NCI-H748 (cell line): ENCODE measurements around the gene ANKRD63.

Experiments
- DNase-seq: peaks from one replicate; lab custom pipeline; 2025; ENCODE audit not compliant: unreplicated experiment; lab: John Stamatoyannopoulos, UW

ANKRD63 gene, protein sequence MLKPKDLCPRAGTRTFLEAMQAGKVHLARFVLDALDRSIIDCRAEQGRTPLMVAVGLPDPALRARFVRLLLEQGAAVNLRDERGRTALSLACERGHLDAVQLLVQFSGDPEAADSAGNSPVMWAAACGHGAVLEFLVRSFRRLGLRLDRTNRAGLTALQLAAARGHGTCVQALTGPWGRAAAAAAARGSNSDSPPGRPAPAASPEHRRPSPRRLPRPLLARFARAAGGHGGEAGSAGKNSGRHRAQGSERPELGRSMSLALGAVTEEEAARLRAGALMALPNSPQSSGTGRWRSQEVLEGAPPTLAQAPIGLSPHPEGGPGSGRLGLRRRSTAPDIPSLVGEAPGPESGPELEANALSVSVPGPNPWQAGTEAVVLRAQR

DNA sequence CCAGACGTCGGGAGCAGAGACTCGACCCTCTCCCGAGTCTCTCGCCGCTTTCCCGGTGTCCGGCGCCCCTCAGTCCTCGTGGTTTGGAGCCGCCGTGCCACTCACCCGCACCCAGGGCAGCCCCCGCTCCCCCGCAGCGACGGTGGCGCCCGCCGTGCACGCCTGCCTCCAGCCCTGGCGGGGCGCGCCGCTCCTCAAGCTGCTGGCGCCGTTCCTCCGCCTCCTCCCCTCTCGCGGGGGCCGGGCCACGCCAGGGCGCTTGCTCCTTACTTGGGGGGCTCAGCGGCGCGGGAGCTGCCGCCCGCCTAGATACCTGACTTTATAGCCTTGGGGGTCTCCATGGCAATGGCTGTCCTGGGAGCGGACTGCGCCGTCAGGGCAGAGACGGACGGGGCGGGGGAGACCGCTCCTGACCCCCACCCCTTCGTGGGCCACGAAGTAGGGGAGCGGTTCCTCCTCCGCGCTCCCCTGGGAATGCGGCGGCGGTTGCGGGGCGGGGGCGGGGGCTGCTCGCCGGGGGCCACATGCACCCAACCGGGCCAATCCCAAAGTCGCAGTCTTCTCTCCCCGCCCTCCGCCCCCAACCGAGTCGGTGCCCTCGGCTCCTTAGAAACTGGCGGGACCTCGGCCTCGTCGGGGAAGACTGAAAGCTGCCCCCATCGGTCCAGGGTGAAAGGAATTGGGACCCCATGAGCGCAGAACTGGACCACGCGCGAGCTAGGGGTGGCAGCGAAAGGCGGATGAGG, at the start of gene ANKRD63:
ANKRD63 (minus strand) TSS at position 196 of the 746 bp plus-strand sequence. CDS start 478 bp downstream, outside the sequence.
- peak; percentile 32 for DNase-seq

DNA sequence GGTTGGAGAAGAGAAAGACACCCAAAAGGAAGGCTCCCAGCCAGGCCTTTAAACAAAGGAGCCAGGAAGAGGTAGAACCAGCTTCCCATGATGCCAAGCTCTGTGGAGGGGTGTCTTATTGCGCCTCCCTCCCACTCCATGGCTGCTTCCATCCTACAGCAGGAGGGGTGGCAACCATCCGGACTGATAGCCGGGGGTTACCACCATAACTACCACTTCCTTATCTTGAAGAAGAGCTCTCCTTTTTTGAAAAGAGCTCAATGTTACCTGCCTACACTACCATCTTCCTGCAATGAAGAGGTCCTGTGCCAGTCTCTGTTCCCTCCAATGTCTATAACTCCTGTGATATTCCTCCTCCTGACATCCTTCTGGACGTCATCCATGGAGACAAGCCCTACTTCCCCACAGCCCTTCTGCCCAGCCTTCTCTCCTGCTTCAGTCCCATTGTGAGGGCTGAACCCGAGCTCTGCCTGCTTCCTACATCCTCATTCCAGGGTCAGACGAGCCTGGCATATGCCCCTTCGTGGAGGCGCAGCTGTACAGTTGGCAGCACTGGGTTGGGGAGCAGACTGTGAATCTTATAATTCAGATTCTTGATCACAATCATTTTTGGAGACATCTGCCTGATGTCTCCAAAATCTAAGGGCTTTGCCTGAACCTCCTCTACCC, 49.4 kb upstream of the ANKRD63 start:
- no peak for DNase-seq

- DNase-seq: no peak
Measured at GRCh38 chr15:40331637-40332036, 48.8 kb upstream of the ANKRD63 start.

- DNase-seq: no peak
Measured at GRCh38 chr15:40331026-40331425, 48.2 kb upstream of the ANKRD63 start.

- no peak for DNase-seq
Measured at GRCh38 chr15:40330368-40330836, 47.5 kb upstream of the ANKRD63 start.

- DNase-seq: no peak
Measured at GRCh38 chr15:40329804-40330203, 46.9 kb upstream of the ANKRD63 start.

- no peak for DNase-seq
Measured at GRCh38 chr15:40328751-40329150, 45.9 kb upstream of the ANKRD63 start.

- DNase-seq: no peak
Measured at GRCh38 chr15:40328176-40328575, 45.3 kb upstream of the ANKRD63 start.

DNA sequence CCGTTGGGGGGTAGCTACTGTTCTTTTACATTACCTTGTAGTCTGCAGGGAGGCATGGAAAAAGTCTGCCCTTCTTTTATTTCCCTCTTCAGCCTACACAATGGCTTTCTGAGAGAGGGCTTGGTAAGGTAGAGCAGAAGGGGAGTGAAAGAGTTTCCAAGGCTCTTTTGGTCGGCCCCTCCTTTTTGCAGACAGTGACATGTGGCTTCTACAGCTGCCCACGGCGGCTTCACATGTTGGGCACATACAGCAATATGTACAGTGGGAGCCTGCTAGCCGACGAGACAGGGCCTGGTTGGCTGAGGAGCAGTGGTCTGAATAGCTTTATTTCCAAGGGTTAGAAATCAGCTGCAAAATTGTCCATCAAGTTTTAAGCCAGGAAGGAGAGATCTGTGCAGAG, 44.6 kb upstream of the ANKRD63 start:
- DNase-seq: no peak

DNA sequence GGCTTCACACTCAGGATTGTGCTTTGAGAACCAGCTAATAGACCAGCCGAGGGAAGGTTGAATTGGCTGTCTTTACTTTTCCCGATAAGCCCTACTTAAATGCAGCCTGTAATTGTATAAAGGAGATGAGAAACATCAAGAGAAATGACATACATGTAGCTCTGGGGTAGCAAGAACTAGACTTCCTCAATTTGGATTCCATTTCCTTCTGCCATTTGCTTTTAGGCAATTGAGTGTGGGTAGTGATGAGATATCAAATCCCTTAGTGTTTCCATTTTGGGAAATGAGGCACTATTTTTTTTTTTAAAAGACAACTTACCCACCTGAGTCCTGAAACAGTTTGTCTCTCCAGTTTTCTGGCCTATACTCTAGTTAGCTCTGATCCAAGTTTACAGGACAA, 42.8 kb upstream of the ANKRD63 start:
- no peak for DNase-seq

- DNase-seq: no peak
Measured at GRCh38 chr15:40325188-40325587, 42.3 kb upstream of the ANKRD63 start.

DNA sequence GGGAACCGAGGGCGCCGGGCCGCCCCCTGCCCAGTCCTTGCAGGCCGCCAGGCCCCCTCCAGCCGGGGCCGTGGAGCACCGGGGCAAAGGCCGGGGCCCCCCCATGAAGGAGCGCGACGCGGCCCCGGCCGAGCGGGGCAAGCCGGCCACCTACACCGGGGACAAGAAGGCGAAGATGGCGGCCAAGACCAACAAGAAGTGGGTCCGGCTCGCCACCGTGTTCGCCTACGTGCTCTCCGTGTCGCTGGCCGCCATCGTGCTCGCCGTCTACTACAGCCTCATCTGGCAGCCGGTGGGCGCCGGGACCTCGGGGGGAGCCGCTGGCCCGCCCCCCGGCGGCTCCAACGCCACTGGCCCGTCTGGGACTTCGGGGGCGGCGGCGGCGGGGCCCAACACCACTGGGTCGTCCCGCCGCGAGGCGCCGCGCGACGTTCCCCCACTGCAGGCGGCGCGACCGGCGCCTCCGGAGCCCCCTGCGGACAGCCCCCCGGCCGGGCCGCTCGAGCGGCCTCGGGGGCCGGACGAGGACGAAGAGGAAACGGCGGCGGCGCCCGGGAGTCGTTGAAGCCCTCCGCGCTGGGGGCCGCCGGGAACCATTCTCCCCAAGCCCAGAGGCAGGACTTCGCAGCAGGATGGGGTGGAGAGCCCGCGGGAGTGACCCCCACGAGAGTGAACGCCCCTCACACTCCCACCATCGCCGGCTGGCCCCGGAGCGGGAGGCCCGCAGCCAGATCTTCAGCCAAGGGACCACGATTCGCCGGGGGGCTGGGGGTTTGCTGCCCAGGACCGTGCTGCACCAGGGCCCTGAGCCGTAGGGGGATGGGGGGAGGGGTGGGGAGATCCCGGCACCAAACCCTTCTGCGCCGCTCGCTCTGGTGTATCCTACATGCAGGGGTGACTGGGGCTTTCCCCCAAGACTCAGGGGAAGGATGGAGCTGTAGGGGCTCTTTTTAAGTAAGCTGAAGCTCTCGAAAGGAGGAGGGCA, 41.4 kb upstream of the ANKRD63 start:
- DNase-seq: peak; percentile 33

DNA sequence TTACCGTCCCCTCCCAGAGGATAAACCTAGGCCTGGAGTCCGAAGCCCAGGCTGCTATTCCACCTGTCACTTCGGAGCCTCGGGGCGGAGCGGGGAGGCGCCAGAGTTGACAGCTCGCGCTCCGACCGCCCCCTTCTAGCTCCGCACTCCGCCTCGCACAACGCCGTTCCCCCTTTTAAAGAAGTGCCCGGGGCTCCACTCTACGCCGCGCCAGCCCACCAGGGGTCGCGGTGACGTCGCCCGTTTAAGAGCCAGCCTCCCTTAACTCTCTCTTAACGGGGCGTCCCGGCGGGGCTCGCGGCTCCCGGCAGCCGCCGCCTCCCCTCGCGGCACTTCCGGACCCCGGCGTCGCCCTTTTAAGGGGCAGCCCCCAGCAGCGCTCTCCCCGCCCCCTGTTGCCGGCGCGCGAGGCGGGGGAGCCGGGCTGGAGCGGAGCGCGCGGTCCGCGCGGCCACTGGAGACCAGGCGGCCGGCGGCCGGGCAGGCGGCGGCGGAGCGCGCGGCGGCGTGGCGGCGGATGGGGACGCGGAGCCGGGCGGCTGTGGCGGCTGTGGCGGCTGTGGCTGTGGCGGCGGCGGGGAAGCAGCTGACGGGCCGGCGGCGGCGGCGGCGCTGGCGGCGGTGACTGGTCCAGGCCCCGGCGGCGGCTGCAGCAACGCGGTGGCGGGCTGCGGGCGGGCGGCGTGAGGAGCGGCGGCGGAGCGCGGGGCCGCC, 40.5 kb upstream of the ANKRD63 start, which contains the start of gene INAFM2:
INAFM2 (plus strand) TSS at position 454 of the 714 bp plus-strand sequence. CDS start 364 bp downstream, outside the sequence.
- DNase-seq: peak; percentile 92

- DNase-seq: peak; percentile 14
Measured at GRCh38 chr15:40322531-40323238, 39.8 kb upstream of the ANKRD63 start.

DNA sequence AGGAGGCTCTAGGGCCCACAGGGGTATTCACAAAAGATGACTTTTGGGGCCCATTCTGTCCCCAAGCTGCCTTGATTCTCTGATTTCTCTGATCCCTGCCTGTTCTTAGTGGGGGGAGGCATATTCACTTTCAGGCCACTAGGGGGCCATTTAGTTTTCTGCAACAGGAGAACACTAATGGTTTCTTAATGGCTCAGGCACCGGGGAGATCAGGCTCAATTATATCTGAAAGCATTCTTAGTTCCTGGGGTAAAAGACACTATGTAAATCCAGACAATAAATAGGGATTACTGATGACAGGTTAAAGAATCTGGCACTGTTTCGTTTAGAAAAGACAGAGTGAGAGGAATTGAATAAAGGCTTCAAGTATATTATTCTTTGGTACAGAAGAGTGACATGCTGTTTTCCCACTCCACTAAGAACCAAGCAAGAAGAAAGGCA, 38.1 kb upstream of the ANKRD63 start:
- DNase-seq: peak; percentile 76

- no peak for DNase-seq
Measured at GRCh38 chr15:40320409-40320808, 37.5 kb upstream of the ANKRD63 start.

GRCh38 chr15:40317580-40317979, 34.7 kb upstream of the ANKRD63 start:
- DNase-seq: no peak

GRCh38 chr15:40316931-40317330, 34.1 kb upstream of the ANKRD63 start:
- DNase-seq: no peak

- DNase-seq: no peak
Measured at GRCh38 chr15:40314723-40315276, 31.9 kb upstream of the ANKRD63 start.
